LoVo (cell line): ENCODE data around the gene PRKAR1B.

Experiments used
- DNase-seq: peaks from one replicate; pipeline ENCODE4 v3.0.0-alpha.2; 2016; ENCODE audit warnings: low spot score

PRKAR1B gene

DNA sequence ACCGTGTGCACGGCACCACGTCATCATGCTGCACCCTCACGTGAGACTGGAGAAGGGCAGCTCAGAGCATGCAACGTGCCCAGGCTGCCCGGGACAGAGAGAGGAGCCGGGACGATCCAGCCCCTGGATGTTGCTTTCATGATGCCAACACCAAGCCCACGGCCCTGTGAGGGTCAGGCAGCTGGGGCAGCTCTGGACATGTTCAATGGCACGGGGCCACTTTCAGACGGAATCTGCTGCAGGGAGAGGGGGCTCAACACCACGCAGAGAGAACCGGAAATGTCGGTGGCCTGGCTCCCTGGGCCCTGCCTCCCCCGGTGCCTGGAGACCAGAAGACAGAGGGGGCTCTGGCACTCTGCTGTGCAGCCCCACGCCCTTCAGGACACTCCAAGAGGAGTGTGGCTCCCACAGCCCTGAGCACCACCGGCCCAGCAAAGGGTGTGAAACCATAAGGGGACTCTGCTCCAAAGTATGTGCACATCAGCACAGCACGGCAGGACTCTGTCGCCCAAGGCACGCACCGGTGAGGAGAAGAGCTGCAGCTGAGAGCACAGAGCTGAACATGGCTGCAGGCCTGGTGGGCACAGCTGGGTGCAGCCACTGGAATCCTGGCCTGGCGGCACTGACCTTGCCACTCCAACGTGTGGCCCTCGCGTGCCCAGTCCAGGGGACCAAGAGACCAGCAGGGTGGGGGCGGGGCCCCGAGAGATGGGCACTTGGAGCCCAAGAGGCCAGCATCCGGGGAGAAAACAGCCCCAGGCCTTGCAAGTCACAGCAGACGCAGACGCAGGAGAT is 137.1 kb downstream of the PRKAR1B start:
- DNase-seq: no peak

DNA sequence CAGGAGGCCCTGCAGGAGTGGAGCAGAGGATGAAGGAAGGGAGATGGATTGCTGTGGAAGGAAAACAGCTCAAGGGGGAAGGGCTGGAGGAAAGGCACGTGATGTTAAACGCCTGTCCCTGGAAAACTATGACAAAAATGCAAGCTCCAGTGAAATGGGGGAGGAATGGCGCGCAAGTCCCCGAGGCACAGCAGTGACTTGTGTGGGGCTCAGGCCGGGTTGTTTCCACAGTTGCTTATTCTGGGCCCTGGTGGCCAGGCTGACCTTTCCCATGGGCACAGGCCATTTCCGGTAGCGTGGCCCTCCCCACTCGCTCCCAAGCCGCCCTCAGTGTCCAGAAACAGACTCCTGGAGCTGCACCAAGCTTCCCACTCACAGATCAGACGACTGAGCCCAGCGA is 139.3 kb downstream of the PRKAR1B start:
- no peak for DNase-seq

DNA sequence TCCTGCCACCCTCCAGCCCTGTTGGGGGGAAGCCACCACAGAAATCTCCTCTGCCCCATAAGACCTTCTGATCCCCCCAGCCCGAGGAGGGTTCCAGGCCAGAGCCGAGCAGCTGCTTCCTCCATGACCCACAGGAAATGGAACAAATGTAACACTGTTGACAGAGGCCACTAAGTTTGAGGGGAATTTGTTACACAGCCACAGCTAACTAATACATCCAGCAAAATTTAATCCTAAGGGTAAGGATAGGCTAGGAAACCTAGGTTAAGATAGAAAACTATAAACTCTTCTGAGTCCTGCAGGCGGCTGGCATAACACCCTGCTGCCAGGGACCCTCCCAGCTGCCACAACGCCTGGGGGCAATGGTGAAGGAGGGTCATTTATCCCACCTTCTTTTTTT is 140.6 kb downstream of the PRKAR1B start:
- DNase-seq: no peak

DNA sequence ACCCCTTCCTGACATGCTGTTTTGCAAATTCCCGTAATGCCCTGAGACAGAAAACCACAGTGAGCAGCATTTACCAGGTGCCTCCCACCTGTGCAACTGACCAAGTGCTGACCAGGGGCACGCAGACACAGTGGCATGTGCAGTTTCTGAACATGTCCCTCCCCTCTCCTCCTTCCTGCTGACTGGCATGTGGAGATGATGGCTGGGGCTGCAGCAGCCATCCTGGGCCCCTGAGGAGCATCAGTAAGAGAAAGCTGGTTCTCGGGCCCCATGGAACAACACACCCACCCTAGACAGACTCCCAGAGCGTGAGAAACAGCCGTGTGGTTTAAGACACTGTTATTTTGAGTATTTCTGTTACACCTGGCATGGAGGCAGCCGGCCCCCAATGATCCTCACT is 141.2 kb downstream of the PRKAR1B start:
- DNase-seq: no peak

DNA sequence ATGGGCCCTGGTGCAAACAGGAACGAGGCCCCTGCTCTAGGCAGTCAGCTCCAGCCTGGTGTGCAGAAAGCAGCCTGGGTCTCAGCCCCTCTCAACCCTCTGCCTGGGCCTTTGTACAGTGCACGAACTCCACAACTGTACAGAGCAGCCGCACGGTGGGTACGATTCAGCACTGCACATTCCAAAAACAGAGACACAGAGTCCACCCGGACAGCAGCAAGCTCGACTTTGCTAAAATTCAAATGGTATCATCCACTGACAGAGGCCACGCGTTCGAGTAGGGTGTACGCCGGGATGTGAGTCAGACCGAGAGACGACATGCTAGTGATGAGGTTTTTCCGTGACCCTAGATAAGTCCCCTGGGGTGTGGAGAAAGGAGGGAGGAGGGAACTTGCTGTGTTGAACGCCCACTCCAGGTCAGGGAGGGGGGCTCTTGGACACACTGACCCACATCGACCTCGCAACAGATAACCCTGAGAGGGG is 141.8 kb downstream of the PRKAR1B start:
- no peak for DNase-seq

DNA sequence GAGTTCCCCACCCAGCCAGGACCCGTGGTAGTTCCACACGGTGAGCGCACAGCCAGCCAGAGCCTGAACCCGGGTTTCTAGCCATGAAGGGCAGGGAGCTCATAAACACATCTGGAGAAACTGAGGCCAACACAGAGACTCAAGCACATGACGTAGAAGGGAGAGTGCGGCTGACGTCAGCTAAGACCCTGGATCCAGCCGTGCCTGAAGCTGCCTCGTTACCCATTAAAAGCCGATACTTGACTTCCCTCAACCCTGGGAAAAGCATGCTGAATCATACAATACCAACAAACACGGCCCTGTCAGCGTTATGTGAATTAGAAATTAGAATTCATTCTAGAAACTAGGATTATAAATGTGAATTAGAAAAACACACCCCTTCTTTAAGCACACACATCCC is 142.3 kb downstream of the PRKAR1B start:
- DNase-seq: no peak

DNA sequence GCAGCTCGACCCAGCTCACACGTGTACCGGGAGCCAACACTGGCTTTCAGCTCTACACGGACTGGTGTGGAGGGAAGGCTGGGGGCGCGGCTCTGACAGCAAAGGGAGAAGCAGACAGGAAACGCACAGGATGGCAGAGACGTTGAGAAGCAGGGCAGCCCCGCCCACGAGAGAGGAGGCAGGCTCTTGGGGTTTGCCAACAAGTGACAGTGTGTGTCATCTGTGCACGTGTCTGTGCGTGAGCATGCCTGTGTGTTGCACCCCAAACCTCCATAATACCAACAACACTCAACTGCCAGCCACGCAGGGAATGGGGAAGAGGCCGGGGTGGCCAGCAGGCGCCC is 143.0 kb downstream of the PRKAR1B start:
- no peak for DNase-seq

DNA sequence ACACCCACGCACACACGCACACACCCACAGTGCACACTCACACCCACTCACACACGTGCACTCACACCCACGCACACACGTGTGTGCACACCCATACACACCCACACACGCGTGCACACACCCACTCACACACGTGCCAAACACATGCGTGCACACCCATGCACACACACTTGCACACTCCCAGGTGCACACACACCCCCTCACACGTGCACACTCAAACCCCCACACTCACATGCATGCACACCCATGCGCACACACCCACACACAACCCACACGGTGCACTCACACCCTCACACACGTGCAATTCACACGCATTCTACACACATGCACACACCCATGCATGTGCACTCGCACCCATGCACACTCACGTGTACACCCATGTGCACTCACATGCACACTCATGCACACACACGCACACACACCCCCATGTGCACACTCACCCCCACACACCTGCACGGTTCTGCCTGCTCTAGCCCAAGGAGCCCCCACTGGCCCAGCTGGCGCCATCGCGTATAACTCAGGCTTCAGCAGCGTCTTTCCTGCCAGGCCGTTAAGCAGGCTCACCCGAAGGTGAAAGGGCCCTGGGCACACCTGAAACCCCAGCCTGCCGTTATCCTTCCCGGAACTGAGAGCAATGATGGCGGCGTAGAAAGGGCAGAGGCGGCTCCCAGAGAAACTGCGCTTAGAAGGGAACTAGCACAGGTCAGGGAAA is 143.5 kb downstream of the PRKAR1B start:
- no peak for DNase-seq

DNA sequence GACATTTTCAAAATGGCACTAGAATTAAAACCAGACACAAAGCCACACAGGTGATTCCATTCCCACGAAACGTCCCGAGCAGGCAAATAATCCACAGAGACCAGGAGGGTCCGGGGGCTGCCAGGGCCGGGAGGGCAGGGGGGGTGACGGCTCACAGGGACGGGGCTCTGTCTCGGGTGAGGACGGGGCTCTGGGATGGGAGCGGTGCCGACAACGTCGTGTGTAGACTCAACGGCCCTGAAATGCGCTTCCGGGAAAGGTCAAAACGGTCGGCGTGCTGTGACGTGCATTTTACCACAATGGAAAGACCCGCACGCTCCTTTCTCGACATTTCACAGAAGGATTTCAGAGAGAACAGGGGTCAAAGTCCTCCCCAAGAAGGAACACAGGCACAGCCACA is 144.2 kb downstream of the PRKAR1B start:
- no peak for DNase-seq

DNA sequence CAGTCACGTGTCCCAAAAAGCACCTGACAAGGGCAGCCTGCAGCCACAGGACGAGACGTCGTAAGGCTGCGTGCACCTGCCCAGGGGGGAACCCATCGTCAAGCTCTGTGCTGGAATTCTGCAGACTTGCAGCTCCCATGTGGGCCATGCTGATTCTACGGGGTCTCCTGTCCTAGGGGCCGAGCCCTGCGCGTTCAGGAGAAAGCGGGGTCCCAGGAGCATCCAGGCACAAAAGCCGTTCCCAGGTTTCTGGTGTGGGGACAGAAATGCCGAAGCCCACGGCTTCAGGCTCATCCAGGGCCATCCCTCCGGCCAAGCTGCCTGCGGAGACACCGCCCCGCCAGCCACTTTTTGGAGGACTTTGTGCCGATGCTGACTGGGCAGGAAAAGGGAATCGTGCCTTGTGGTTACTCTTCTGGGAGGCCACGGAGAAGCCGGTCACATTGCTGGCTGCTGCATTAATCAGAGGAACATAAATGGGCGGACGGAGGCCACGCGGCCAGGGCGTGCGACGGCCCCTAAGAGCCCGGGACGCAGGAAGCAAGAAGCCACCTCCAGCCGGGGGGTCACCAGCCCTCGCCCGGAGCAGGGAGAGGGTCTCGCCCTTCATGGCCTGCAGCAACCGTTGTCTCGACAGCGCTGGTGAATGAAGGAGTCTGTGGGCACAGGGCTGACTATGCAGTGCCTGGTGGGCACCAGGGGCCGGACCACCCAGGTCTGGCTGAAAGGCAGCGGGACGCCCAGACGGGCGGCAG is 144.8 kb downstream of the PRKAR1B start:
- DNase-seq: no peak

DNA sequence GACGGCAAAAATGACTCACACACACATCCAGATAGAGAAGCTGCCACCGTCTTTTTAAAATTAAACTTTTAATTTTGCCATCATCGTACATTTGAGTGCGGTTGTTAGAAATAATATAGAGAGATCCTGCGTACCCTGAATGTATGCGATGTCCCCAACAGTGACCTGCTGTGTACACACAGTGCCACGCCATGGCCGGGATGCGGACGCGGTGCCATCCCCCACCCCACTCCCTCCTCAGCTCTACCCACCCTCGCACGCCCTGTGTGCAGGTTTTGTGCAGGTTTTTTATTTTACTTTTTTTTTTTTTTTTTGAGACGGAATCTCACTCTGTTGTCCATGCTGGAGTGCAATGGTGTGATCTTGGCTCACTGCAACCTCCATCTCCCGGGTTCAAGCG is 148.7 kb downstream of the PRKAR1B start:
- DNase-seq: no peak

DNA sequence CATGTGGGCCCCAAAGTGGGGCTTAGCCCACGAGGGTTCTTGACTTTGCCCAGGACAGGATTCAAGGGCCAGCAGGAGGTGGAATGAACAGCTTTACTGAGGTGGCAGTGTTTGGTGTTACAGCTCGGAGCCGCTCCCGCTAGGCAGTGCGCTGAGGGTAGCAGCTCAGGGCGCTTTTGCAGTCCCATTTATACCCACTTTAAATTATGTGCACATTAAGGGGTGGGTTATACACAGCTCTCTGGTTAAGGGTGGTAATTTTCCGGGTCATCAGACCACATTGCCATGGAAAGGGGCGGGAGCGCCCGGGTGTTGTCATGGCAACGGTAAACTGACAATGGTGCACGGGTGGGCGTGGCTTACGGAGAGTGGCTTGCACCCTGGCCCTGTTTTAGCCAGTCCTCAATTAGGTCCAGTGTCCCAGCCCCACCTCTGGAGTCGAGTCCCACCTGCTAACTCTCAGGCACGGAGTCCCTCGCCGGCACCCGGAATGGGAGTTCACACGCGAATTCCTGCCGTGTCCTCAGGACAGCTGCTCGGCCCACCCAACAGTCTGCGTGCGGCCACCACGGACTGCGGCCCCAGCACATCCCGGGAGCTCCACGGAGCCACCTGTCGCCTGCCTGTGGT is 149.2 kb downstream of the PRKAR1B start:
- DNase-seq: no peak

DNA sequence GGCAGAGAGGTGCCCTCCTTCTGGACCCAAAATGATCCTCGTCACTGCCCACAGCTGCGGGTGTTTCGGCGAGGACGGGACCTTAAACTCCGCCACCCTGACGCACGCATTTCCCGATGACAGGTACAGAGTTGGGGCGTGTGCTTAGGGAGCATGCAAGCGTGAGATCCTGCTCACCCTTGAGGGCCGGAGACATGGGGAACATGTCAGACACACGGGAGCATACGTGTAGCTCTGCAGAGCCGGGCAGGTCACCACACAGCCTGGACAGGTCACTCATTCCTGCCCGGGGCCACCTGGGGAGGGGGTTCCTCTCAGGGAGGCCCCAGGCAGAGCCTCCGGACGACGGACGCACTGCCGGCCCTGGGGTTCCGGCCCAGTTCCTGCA is 149.8 kb downstream of the PRKAR1B start:
- no peak for DNase-seq

DNA sequence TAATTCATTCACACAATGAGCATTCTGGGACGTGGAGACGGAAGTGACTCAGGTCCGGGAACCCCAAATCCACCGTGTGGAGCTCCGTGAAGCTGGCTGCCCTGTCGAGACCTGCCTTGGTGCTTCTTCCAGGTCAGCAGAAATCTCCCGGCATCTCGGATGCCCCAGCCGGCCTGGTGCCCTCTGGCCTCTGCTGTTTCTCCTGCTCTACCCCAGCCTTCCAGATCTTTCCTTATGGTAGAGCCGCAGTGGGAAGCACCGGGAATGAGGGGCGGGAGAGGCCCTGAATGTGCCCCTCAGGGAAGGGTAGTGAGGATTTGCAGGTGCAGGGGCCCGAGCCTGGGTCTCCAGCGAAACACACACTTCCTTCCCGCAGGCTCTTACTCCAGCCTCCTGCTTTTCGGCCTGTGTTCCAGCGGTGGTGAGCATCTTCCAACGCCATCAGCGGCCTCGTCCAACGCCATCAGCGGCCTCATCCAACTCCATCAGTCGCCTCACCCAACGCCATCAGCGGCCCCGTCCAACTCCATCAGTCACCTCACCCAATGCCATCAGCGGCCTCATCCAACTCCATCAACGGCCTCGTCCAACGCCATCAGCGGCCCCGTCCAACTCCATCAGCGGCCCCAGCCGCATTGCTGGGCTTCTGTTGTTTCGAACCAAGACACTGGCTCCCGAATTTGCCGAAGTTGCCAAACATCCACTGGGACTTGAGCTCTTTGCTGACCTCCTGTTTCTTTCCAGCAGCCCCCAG is 150.4 kb downstream of the PRKAR1B start:
- no peak for DNase-seq

DNA sequence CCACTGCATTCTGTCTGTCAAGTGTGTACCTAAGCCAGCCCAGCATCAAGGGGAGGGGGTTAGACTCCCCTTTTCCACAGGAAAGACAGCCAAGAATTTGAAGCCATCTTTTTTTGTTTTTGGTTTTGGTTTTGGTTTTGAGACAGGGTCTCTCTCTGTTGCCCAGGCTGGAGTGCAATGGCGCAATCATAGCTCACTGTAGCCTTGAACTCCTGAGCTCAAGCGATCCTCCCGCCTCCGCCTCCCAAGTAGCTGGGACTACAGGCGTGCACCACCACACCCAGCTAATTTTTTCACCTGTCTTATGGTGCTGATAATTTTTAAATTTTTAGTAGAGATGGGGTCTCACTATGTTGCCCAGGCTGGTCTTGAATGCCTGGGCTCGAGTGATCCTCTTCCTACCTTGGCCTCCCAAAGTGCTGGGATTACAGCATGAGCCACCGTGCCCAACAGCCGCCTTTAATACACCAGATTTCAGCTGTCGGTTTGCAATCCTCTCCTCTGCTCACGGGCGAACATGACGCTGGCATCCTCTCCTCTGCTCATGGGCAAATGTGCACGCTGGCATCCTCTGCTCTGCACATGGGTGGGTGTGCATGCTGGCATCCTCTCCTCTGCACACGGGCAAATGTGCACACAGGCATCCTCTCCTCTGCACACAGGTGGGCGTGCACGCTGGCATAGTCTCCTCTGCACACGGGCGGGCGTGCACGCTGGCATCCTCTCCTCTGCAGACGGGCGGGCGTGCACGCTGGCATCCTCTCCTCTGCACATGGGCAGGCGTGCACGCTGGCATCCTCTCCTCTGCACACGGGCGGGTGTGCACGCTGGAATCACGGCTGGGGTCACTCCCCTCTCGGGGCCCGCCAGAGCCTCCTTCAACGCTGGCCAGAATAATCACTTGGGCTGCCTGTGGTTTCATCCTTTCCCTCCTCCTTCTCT is 151.4 kb downstream of the PRKAR1B start:
- DNase-seq: no peak

DNA sequence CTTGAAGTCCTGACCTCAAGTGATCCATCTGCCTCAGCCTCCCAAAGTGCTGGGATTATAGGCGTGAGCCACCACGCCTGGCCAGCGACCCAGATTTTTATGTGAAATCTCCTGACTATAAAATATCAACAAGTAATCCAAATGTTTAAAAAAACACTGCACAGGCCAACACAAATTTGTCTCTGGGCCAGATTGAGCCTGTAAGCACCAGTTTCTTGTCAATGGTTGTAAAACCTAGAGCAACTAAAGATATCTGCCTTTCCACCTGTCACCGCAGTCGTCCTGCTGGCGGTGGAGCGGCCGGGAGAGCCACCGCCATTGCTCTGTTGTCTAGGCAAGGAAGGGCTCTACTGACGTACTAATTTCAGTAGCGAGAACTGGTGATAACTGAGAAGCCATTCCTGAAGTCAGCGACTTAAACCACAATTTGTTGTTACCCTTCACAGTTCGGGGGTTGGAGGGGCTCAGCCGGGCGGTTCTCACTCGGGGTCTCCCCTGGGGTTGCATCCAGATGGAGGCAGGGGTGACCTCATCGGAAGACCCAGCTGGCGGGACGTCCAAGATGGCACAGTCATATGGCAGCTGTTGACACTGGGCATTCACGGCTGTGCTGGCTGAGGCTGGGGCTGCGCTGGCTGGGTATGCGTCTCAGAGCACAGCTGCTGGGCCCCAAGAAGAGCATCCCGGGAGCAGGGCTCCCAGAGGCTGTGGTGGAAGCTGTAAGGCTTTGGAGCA is 152.3 kb downstream of the PRKAR1B start:
- no peak for DNase-seq

DNA sequence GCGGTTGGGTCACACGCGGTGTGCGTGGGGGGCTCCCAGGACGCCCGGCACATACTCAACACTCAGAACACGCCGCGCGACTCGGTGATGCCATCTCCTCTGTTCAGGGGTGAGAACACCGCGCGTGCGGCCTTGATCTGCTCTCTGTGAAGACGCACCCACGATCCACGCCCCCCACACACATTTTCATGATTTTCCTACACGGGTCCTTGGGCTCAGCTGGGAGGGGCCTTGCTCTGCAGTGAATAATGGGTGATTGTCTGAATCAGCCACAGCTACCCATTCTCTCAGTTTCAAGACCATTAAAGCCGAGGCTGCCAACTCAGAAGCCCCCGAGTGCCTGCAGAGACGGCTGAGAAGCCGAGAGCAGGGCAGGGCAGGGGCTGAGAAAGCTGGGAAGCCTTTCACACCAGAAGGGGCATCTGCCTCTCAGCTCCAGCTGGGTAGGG is 153.1 kb downstream of the PRKAR1B start:
- DNase-seq: no peak

DNA sequence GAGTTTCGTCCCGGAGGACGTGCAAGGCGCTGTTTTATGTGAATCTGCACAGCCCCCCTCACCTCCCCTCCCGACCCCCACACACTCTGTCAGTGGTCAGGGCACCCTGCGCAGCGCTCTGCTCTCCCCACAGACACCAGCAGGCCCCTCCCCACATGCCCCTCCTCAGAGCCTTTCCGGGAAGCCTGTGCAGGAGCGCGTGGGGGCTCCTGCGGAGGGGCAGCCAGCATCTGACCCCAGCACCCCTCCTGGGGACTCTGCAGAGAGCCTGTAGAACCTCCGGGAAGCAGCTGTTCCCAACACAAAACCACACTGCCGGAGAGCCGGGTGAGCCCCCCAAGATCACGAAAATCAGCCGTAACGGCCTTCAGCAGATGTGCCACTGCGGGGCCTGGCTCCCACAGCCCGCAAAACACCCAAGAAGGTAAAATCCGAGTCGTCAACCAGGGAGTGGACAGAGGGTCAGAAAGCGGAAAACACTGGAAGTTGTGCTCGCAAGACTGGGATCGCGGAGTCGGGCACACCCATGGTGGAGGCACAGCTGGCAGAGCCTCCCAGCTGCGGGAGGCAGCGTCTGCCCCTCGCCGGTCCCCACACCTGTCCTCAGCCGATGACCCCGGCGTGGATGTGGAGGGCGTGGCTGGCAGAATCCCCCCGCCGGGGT is 153.7 kb downstream of the PRKAR1B start:
- no peak for DNase-seq
